Uterus (tissue), 4 donors: ENCODE measurements around the gene CBLC. TPM values are rescaled to one million over a fixed set of nuclear protein-coding genes. Genes with fewer than 3 reads are reported as not detected.

Experiments
- DNase-seq, 2 donors: peaks; one replicate each; pipeline ENCODE4 v3.0.0-alpha.2; 2019 to 2020
- H3K27ac ChIP-seq, 2 donors: fragments of 200-600 bp; sonication (generic); 1 replicate in 1 of 2; 2 replicates in 1 of 2; pipeline ENCODE4 v1.5.1; 2016 to 2018
- H3K27me3 ChIP-seq, 2 donors: fragments of 200-600 bp; sonication (generic); one replicate each; pipeline ENCODE4 v1.5.1; 2018 to 2019; ENCODE audit warnings: control low read depth in 1 of 2
- H3K36me3 ChIP-seq, 2 donors: fragments of 200-600 bp; sonication (generic); one replicate each; pipeline ENCODE4 v1.5.1; 2019; ENCODE audit warnings: control low read depth in 1 of 2
- H3K4me1 ChIP-seq, 2 donors: fragments of 200-600 bp; sonication (generic); one replicate each; pipeline ENCODE4 v1.5.1; 2018 to 2019; ENCODE audit warnings: control low read depth in 1 of 2
- H3K4me3 ChIP-seq, 2 donors: fragments of 200-600 bp; sonication (generic); 1 replicate in 1 of 2; 2 replicates in 1 of 2; pipeline ENCODE4 v1.5.1; 2018 to 2019; ENCODE audit warnings: mild to moderate bottlenecking in 1 of 2
- H3K9me3 ChIP-seq, 2 donors: fragments of 200-600 bp; sonication (generic); one replicate each; pipeline ENCODE4 v1.5.1; 2019; ENCODE audit warnings: control low read depth in 1 of 2
- CTCF ChIP-seq, 4 experiments: fragments of 200-600 bp in 2 of 4; fragments of 450-650 bp in 2 of 4; sonication (generic) in 2 of 4; IDR thresholded peaks; one replicate each; pipeline ENCODE4 v1.5.1; 2016 to 2019; ENCODE audit warnings: antibody characterized with exemption in 4 of 4, mild to moderate bottlenecking in 2 of 4, moderate library complexity in 1 of 4
- POLR2A ChIP-seq, 2 donors: fragments of 450-650 bp; IDR thresholded peaks; one replicate each; pipeline ENCODE4 v1.6.1; 2016; ENCODE audit warnings: antibody characterized with exemption in 2 of 2, mild to moderate bottlenecking in 1 of 2, moderate library complexity in 1 of 2
- intact Hi-C: fragments of 100-400 bp; cut with DNase I; formaldehyde crosslinking; loops from one replicate; pipeline ENCODE4 v1.15.1; 2023; ENCODE audit warnings: low total_unique reads
- total RNA-seq, 4 donors: library from RNA; depleted of rRNA in 3 of 4; stranded (reverse); fragments of >200 nt in 3 of 4; gene quantifications; one replicate each; pipeline versions ENCODE4 v1.1.0 to v1.2.4, GENCODE V29; 2014 to 2023
- donor health status: DM: yes; HTN: yes; CAD: no.

The CBLC gene
- total RNA-seq, 4 donors from 2014 or later = 0.29 to 5.8 TPM; not detected in 2

GRCh38 chr19:44746946-44747738, 30.5 kb upstream of the CBLC start:
- H3K9me3 ChIP-seq = no peaks in the 10 kb centered on the region
- H3K27me3 ChIP-seq = no peaks in the 10 kb centered on the region
- DNase-seq = peak; percentile 96 to 97
- H3K4me3 ChIP-seq = peak overlapping the region; percentile 48 to 76
- intact Hi-C loops = no loop called here
- TF ChIP-seq CTCF (IDR thresholded peaks at IDR 0.05) = peak in 1 of 4 experiments; percentile 1
- TF ChIP-seq POLR2A (IDR thresholded peaks at IDR 0.05) = peak; percentile 35 to 64
- H3K27ac ChIP-seq = peak overlapping the region; percentile 91 to 94
- H3K36me3 ChIP-seq = no peaks in the 10 kb centered on the region
- H3K4me1 ChIP-seq = peaks cover 5 to 8% of the 10 kb centered on the region in 2 donors

GRCh38 chr19:44747739-44748425, 29.8 kb upstream of the CBLC start:
- TF ChIP-seq CTCF (IDR thresholded peaks at IDR 0.05) (no peak), POLR2A (IDR thresholded peaks at IDR 0.05) (no peak)
- peak; percentile 64 to 71 for DNase-seq
- Histone ChIP-seq H3K36me3 (no peaks in the 10 kb centered on the region), H3K27ac (peak overlapping the region; percentile 91 to 94), H3K4me1 (peaks cover 0 to 5% of the 10 kb centered on the region in 2 donors), H3K4me3 (peak overlapping the region; percentile 48 to 76), H3K27me3 (no peaks in the 10 kb centered on the region), H3K9me3 (no peaks in the 10 kb centered on the region)
- intact Hi-C loops = no loop called here

- DNase-seq = peak; percentile 65 to 77
- H3K4me3 ChIP-seq = peak within 1 kb of the TSS; percentile 48 to 76
- TF ChIP-seq CTCF (IDR thresholded peaks at IDR 0.05) = no peak
- peak in 1 of 2 donors; percentile 35 for TF ChIP-seq POLR2A (IDR thresholded peaks at IDR 0.05)
- H3K9me3 ChIP-seq = no peaks in the 10 kb centered on the region
- intact Hi-C loops = no loop called here
- no peaks in the 10 kb centered on the region for H3K36me3 ChIP-seq
- peak within 1 kb of the TSS; percentile 91 to 94 for H3K27ac ChIP-seq
- peaks cover 0 to 5% of the 10 kb centered on the region in 2 donors for H3K4me1 ChIP-seq
- H3K27me3 ChIP-seq = no peaks in the 10 kb centered on the region
Measured at GRCh38 chr19:44748426-44749254, 29.1 kb upstream of the CBLC start, which contains the start of gene BCL3. Gene BCL3 (plus strand): TSS chr19:44748708. CDS start chr19:44748791, 83 bp downstream.

- Histone ChIP-seq H3K4me3 (peak overlapping the region; percentile 48 to 76), H3K4me1 (peaks cover 0 to 6% of the 10 kb centered on the region in 2 donors), H3K27me3 (no peaks in the 10 kb centered on the region), H3K36me3 (no peaks in the 10 kb centered on the region), H3K9me3 (no peaks in the 10 kb centered on the region), H3K27ac (peak overlapping the region; percentile 91 to 94)
- intact Hi-C loops = no loop called here
- TF ChIP-seq POLR2A (IDR thresholded peaks at IDR 0.05) = no peak
- TF ChIP-seq CTCF (IDR thresholded peaks at IDR 0.05) = no peak
- DNase-seq = no peak
Measured at GRCh38 chr19:44749292-44749691, 28.4 kb upstream of the CBLC start.
